Measurements from ENCODE around the gene CACNG1.

DNA sequence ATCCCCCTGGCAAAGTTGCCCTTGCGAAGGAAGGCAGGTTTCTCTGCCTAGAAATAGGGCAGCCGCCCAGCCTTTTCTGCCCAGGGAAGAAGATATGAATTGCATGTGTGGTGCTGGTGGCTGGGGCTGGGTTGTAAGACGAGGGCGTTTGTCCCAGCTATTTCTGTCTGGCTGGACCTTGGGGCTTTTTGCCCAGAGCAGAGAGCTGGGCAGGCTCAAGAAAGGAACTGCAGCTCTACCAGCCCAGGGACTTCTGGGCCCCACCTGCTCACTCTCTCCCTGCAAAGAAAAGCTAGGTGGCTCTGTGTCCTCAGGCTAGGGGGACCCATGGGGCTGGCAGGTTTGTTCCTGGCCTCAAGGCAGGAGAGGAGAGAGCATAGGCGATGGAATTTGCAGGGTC lies 586 bp downstream of the CACNG1 start:
- TF ChIP-seq POLR2A (IDR thresholded peaks at IDR 0.05) (no peak), POLR2AphosphoS5 (IDR thresholded peaks at IDR 0.05) (no peak), EP300 (IDR thresholded peaks at IDR 0.05; ENCODE audit: low read depth) (no peak)
- TF ChIP-seq, protein P1, sequence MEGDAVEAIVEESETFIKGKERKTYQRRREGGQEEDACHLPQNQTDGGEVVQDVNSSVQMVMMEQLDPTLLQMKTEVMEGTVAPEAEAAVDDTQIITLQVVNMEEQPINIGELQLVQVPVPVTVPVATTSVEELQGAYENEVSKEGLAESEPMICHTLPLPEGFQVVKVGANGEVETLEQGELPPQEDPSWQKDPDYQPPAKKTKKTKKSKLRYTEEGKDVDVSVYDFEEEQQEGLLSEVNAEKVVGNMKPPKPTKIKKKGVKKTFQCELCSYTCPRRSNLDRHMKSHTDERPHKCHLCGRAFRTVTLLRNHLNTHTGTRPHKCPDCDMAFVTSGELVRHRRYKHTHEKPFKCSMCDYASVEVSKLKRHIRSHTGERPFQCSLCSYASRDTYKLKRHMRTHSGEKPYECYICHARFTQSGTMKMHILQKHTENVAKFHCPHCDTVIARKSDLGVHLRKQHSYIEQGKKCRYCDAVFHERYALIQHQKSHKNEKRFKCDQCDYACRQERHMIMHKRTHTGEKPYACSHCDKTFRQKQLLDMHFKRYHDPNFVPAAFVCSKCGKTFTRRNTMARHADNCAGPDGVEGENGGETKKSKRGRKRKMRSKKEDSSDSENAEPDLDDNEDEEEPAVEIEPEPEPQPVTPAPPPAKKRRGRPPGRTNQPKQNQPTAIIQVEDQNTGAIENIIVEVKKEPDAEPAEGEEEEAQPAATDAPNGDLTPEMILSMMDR (IDR thresholded peaks at IDR 0.05): no peak
